ENCODE data around the gene TP63.

TP63 gene

GRCh38 chr3:189685860-189686259 is 54.7 kb downstream of the TP63 start:
- peak; percentile 94 for DNase-seq

- DNase-seq = no peak
Measured at GRCh38 chr3:189687475-189687874, 56.3 kb downstream of the TP63 start.

GRCh38 chr3:189688262-189688661 is 57.1 kb downstream of the TP63 start:
- DNase-seq = no peak

- no peak for DNase-seq
Measured at GRCh38 chr3:189689625-189690024, 58.4 kb downstream of the TP63 start.

GRCh38 chr3:189690237-189690636 is 59.0 kb downstream of the TP63 start:
- no peak for DNase-seq

- DNase-seq = no peak
Measured at GRCh38 chr3:189690672-189691071, 59.5 kb downstream of the TP63 start.

GRCh38 chr3:189695400-189695799 is 64.2 kb downstream of the TP63 start:
- DNase-seq = no peak

- DNase-seq = peak; percentile 38
Measured at GRCh38 chr3:189698811-189699210, 67.6 kb downstream of the TP63 start.

GRCh38 chr3:189699885-189700284 is 68.7 kb downstream of the TP63 start:
- DNase-seq = no peak

- no peak for DNase-seq
Measured at GRCh38 chr3:189702066-189702646, 71.0 kb downstream of the TP63 start.

- no peak for DNase-seq
Measured at GRCh38 chr3:189703865-189704264, 72.7 kb downstream of the TP63 start.

GRCh38 chr3:189708375-189708774 is 77.2 kb downstream of the TP63 start:
- no peak for DNase-seq

- DNase-seq = peak; percentile 99
Measured at GRCh38 chr3:189710620-189711402, 79.6 kb downstream of the TP63 start.

- no peak for DNase-seq
Measured at GRCh38 chr3:189712906-189713483, 81.8 kb downstream of the TP63 start.

- DNase-seq = peak; percentile 96
Measured at GRCh38 chr3:189714991-189715961, 84.1 kb downstream of the TP63 start.

GRCh38 chr3:189718215-189718614 is 87.0 kb downstream of the TP63 start:
- no peak for DNase-seq

GRCh38 chr3:189720736-189721417 is 89.7 kb downstream of the TP63 start:
- no peak for DNase-seq

- DNase-seq = no peak
Measured at GRCh38 chr3:189721873-189722665, 90.9 kb downstream of the TP63 start.

- DNase-seq = peak; percentile 65
Measured at GRCh38 chr3:189724356-189724755, 93.2 kb downstream of the TP63 start.

- peak; percentile 73 for DNase-seq
Measured at GRCh38 chr3:189726277-189726676, 95.1 kb downstream of the TP63 start.

GRCh38 chr3:189727158-189727557 is 96.0 kb downstream of the TP63 start:
- DNase-seq = peak; percentile 70

- peak; percentile 84 for DNase-seq
Measured at GRCh38 chr3:189727898-189728297, 96.7 kb downstream of the TP63 start.
